ENCODE results near the gene SPON2. TPM values are rescaled to one million over a fixed set of nuclear protein-coding genes. Genes with fewer than 3 reads are reported as not detected.

SPON2 gene
- total RNA-seq, 1 experiment from 2014 or later, result 1.8 TPM

- in situ Hi-C loops (cut with HindIII; ENCODE audit: low pct_unique_long_range_greater_than_20kb, low sequenced_read_pairs) (no loop called here), intact Hi-C loops (cut with micrococcal nuclease; ENCODE audit: unreplicated experiment) (no loop called here)
- ATAC-seq (no peak), DNase-seq (ENCODE audit: low read depth, low spot score) (no peak)
- no TSS peak for BruUV-seq (replicated peaks)
- H3K4me1 ChIP-seq (ENCODE audit: control insufficient read depth, insufficient read depth, low read length), result peaks cover 14% of the 10 kb centered on the region
- ChIA-PET POLR2A (no interaction called here), CTCF (no interaction called here)
- no peaks in the 10 kb centered on the region for H3K36me3 ChIP-seq (ENCODE audit: control insufficient read depth, insufficient read depth, low read length)
- no peak for TF ChIP-seq SIN3A (IDR thresholded peaks at IDR 0.05; ENCODE audit: borderline replicate concordance, insufficient read depth, low read depth, low read length)
- TF ChIP-seq POLR2AphosphoS5 (IDR thresholded peaks at IDR 0.05; ENCODE audit: low read depth, low read length), result no peak
- TF ChIP-seq REST (IDR thresholded peaks at IDR 0.05; ENCODE audit: insufficient read depth in 1 of 2, low read depth in 2 of 2, low read length in 1 of 2), result no peak
- TF ChIP-seq, protein P1, sequence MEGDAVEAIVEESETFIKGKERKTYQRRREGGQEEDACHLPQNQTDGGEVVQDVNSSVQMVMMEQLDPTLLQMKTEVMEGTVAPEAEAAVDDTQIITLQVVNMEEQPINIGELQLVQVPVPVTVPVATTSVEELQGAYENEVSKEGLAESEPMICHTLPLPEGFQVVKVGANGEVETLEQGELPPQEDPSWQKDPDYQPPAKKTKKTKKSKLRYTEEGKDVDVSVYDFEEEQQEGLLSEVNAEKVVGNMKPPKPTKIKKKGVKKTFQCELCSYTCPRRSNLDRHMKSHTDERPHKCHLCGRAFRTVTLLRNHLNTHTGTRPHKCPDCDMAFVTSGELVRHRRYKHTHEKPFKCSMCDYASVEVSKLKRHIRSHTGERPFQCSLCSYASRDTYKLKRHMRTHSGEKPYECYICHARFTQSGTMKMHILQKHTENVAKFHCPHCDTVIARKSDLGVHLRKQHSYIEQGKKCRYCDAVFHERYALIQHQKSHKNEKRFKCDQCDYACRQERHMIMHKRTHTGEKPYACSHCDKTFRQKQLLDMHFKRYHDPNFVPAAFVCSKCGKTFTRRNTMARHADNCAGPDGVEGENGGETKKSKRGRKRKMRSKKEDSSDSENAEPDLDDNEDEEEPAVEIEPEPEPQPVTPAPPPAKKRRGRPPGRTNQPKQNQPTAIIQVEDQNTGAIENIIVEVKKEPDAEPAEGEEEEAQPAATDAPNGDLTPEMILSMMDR (IDR thresholded peaks at IDR 0.05), result no peak
- TF ChIP-seq TCF7L2 (IDR thresholded peaks at IDR 0.05; ENCODE audit: low read depth, low read length), result no peak
- H3K4me3 ChIP-seq (ENCODE audit: low read depth in 2 of 2, low read length in 2 of 2), result no peak overlapping the region
- no peaks in the 10 kb centered on the region for H3K9me3 ChIP-seq (ENCODE audit: control insufficient read depth, insufficient read depth, low read depth, low read length)
- H3K27ac ChIP-seq (ENCODE audit: low read length), result no peak overlapping the region
- no peaks in the 10 kb centered on the region for H3K27me3 ChIP-seq (ENCODE audit: control insufficient read depth, insufficient read depth, low read length)
These were observed 41.1 kb upstream of the SPON2 start for GRCh38 chr4:1213336-1213995.

- H3K36me3 ChIP-seq (ENCODE audit: control insufficient read depth, insufficient read depth, low read length), result no peaks in the 10 kb centered on the region
- H3K27me3 ChIP-seq (ENCODE audit: control insufficient read depth, insufficient read depth, low read length), result no peaks in the 10 kb centered on the region
- BruUV-seq (replicated peaks), result no TSS peak
- H3K4me3 ChIP-seq (ENCODE audit: low read depth in 2 of 2, low read length in 2 of 2), result no peak overlapping the region
- peaks cover 20% of the 10 kb centered on the region for H3K4me1 ChIP-seq (ENCODE audit: control insufficient read depth, insufficient read depth, low read length)
- TF ChIP-seq SIN3A (IDR thresholded peaks at IDR 0.05; ENCODE audit: borderline replicate concordance, insufficient read depth, low read depth, low read length) (no peak), TCF7L2 (IDR thresholded peaks at IDR 0.05; ENCODE audit: low read depth, low read length) (no peak), POLR2AphosphoS5 (IDR thresholded peaks at IDR 0.05; ENCODE audit: low read depth, low read length) (no peak), REST (IDR thresholded peaks at IDR 0.05; ENCODE audit: insufficient read depth in 1 of 2, low read depth in 2 of 2, low read length in 1 of 2) (no peak)
- TF ChIP-seq, protein P1 (IDR thresholded peaks at IDR 0.05), result no peak
- no peaks in the 10 kb centered on the region for H3K9me3 ChIP-seq (ENCODE audit: control insufficient read depth, insufficient read depth, low read depth, low read length)
- DNase-seq (ENCODE audit: low read depth, low spot score), result no peak
- in situ Hi-C loops (cut with HindIII; ENCODE audit: low pct_unique_long_range_greater_than_20kb, low sequenced_read_pairs) (no loop called here), intact Hi-C loops (cut with micrococcal nuclease; ENCODE audit: unreplicated experiment) (no loop called here)
- no peak overlapping the region for H3K27ac ChIP-seq (ENCODE audit: low read length)
- ChIA-PET CTCF (no interaction called here), POLR2A (no interaction called here)
- no peak for ATAC-seq
These were observed 40.4 kb upstream of the SPON2 start for GRCh38 chr4:1212546-1213335.

Data from Panc1 (cell line).